GM12878 (cell line): ENCODE results near the gene LDB2. TPM values are rescaled to one million over a fixed set of nuclear protein-coding genes. Genes with fewer than 3 reads are reported as not detected.

ENCODE experiments used
- ATAC-seq: fragments of 200-7000 bp; cut with Tn5 transposase; 3 replicates; pipeline ENCODE4 v1.9.1; 2020; ENCODE audit warnings: mild to moderate bottlenecking, moderate library complexity
- BruUV-seq: library from RNA; stranded (reverse); fragments of 400-500 nt; replicated peaks from 2 replicates; lab custom pipeline; 2021; lab: Mats Ljungman, UMichigan
- CTCF ChIA-PET: fragments of 300-600 bp; sonication (Branson Sonifier 250); formaldehyde crosslinking; extraction: SDS; loops from one replicate; lab custom pipeline; 2021; ENCODE audit warnings: inconsistent platforms; lab: Yijun Ruan, JAX
- POLR2A ChIA-PET: fragments of 350-600 bp; formaldehyde crosslinking; extraction: SDS; loops from one replicate; lab custom pipeline; 2021; ENCODE audit warnings: inconsistent platforms; lab: Charles Lee
- RAD21 ChIA-PET: fragments of 300-600 bp; sonication (Branson Sonifier 250); formaldehyde crosslinking; loops from one replicate; lab custom pipeline; 2023; ENCODE audit warnings: antibody characterized with exemption; ENCODE audit not compliant: unreplicated experiment; lab: Charles Lee
- SMC1A ChIA-PET: fragments of 300-600 bp; sonication (Branson Sonifier 250); formaldehyde crosslinking; loops from one replicate; lab custom pipeline; 2023; ENCODE audit not compliant: unreplicated experiment, uncharacterized antibody; lab: Charles Lee
- DNase-seq: peaks from one replicate; pipeline ENCODE4 v3.0.0-alpha.2; 2011; ENCODE audit warnings: low read depth, low spot score
- FAIRE-seq: peaks from 3 replicates; lab custom pipeline; 2011; peaks lifted over from hg19 to GRCh38; lab: Jason Lieb, UNC
- H2AFZ ChIP-seq: 2 replicates; pipeline ENCODE4 v1.6.0; 2011; ENCODE audit warnings: low read depth, low read length, control low read depth; ENCODE audit not compliant: control insufficient read depth
- H3K27ac ChIP-seq: 2 replicates; pipeline ENCODE4 v1.5.1; 2011; ENCODE audit warnings: control low read depth; ENCODE audit not compliant: control insufficient read depth, insufficient read depth
- H3K27me3 ChIP-seq, 2 experiments: replicated peaks in 1 of 2; 2 replicates each; pipeline versions ENCODE4 v1.6.0 to v1.6.1; 2011; ENCODE audit warnings: low read length in 1 of 2; ENCODE audit not compliant: control insufficient read depth in 2 of 2, insufficient read depth in 2 of 2
- H3K36me3 ChIP-seq, 2 experiments: 2 replicates each; pipeline ENCODE4 v1.5.1; 2011; ENCODE audit warnings: low read length in 1 of 2; ENCODE audit not compliant: control insufficient read depth in 2 of 2, insufficient read depth in 2 of 2
- H3K4me1 ChIP-seq: 2 replicates; pipeline ENCODE4 v1.6.1; 2011; ENCODE audit warnings: mild to moderate bottlenecking, low read length, moderate library complexity, mixed read lengths; ENCODE audit not compliant: control insufficient read depth, insufficient read depth
- H3K4me2 ChIP-seq: 2 replicates; pipeline ENCODE4 v1.6.0; 2011; ENCODE audit warnings: control low read depth; ENCODE audit not compliant: control insufficient read depth, insufficient read depth
- H3K4me3 ChIP-seq: fragments of 200-600 bp; sonication (generic); 2 replicates; pipeline ENCODE4 v1.5.1; 2016
- H3K79me2 ChIP-seq: 2 replicates; pipeline ENCODE4 v1.6.0; 2011; ENCODE audit warnings: low read length; ENCODE audit not compliant: control insufficient read depth, insufficient read depth
- H3K9ac ChIP-seq: 2 replicates; pipeline ENCODE4 v1.8.0; 2011; ENCODE audit warnings: low read length, control low read depth, mixed read lengths; ENCODE audit not compliant: control insufficient read depth, insufficient read depth
- H3K9me3 ChIP-seq: replicated peaks from 3 replicates; pipeline ENCODE4 v1.5.1; 2011; ENCODE audit warnings: mild to moderate bottlenecking, low read length; ENCODE audit not compliant: control insufficient read depth, insufficient read depth
- H4K20me1 ChIP-seq: 2 replicates; pipeline ENCODE4 v1.6.0; 2011; ENCODE audit not compliant: control insufficient read depth, insufficient read depth
- JUNB ChIP-seq: IDR thresholded peaks from 2 replicates; pipeline ENCODE4 v1.6.1; 2016; ENCODE audit warnings: antibody characterized with exemption, mild to moderate bottlenecking
- JUND ChIP-seq: IDR thresholded peaks from 2 replicates; pipeline ENCODE4 v1.6.1; 2012; ENCODE audit warnings: low read depth, mild to moderate bottlenecking, low read length, improper control_type of control experiment, moderate library complexity
- MAX ChIP-seq: IDR thresholded peaks from 2 replicates; pipeline ENCODE4 v1.6.1; 2012; ENCODE audit warnings: low read depth, low read length, improper control_type of control experiment
- NKRF ChIP-seq: fragments of 450-650 bp; conservative IDR thresholded peaks from 2 replicates; pipeline ENCODE4 v1.6.1; 2017; ENCODE audit warnings: mild to moderate bottlenecking, moderate library complexity
- RB1 ChIP-seq: fragments of 450-650 bp; formaldehyde crosslinking; IDR thresholded peaks from 2 replicates; pipeline ENCODE4 v1.6.1; 2017; ENCODE audit warnings: mild to moderate bottlenecking, borderline replicate concordance
- RELB ChIP-seq: fragments of 450-650 bp; IDR thresholded peaks from 2 replicates; pipeline ENCODE4 v1.6.1; 2017; ENCODE audit warnings: low read depth, mild to moderate bottlenecking, moderate library complexity
- TCF7 ChIP-seq: IDR thresholded peaks from 2 replicates; pipeline ENCODE4 v1.6.1; 2014; ENCODE audit warnings: antibody characterized with exemption, borderline replicate concordance
- WGBS: methylation state at CpG from one replicate; pipeline ENCODE4 v1.1.6; 2016; ENCODE audit warnings: low lambda C conversion rate; ENCODE audit not compliant: insufficient replicate concordance, insufficient coverage; ENCODE audit errors: missing lambda C conversion rate; 5-methylcytosine and 5-hydroxymethylcytosine counted together
- in situ Hi-C: fragments of 300-500 bp; cut with MboI; formaldehyde crosslinking; loops from 9 replicates; pipeline ENCODE4 v1.14.3; 2018; ENCODE audit warnings: mixed read lengths
- intact Hi-C: fragments of 100-400 bp; cut with micrococcal nuclease; formaldehyde crosslinking; loops from one replicate; pipeline ENCODE4 v1.14.2; 2022; ENCODE audit not compliant: unreplicated experiment
- polyA plus RNA-seq, 11 experiments: library from polyadenylated mRNA; depleted of rRNA in 4 of 11; unstranded in 6 of 11; stranded (reverse) in 5 of 11; fragments of >200 nt; fragmentation: Nextera tagmentation in 4 of 11; fragmentation: Illumina TruSeq in 1 of 11; extraction: Ambion mirVana in 4 of 11; extraction: Trizol in 1 of 11; gene quantifications; 1 replicate in 1 of 11; 2 replicates in 10 of 11; pipeline versions ENCODE4 v1.2.1 to v1.2.3, GENCODE V29; 2011 to 2016; ENCODE audit warnings: inconsistent platforms in 2 of 11, missing spikeins in 2 of 11, low read depth in 1 of 11
- total RNA-seq, 4 experiments: library from RNA; depleted of rRNA in 3 of 4; stranded (reverse); fragments of >200 nt in 3 of 4; fragmentation: Illumina TruSeq in 1 of 4; extraction: Trizol in 1 of 4; gene quantifications; 2 replicates each; pipeline versions ENCODE4 v1.2.1 to v1.2.3, GENCODE V29; 2013 to 2021

The LDB2 gene
- total and polyA plus RNA-seq, 10 of the 15 experiments (the other 5 are each of a cell fraction or from before 2014, with no cell fraction given) = 0.15 TPM; not detected in 9

GRCh38 chr4:16852228-16852627 is 46.2 kb downstream of the LDB2 start (continued):
- no peak for TF ChIP-seq NKRF
- no peak for TF ChIP-seq MAX
- no peak for TF ChIP-seq RB1

GRCh38 chr4:16846540-16847117 is 51.8 kb downstream of the LDB2 start:
- WGBS = 37% methylated on average over 2 of the region's 2 CpGs
- Histone ChIP-seq H3K9ac (no peak overlapping the region), H4K20me1 (no peaks in the 10 kb centered on the region), H3K9me3 (no peaks in the 10 kb centered on the region), H2AFZ (no peak overlapping the region), H3K36me3 (no peaks in the 10 kb centered on the region), H3K4me2 (no peak overlapping the region), H3K4me1 (no peaks in the 10 kb centered on the region), H3K79me2 (no peaks in the 10 kb centered on the region), H3K27ac (no peak overlapping the region), H3K27me3 (no peaks in the 10 kb centered on the region), H3K4me3 (no peak overlapping the region)
- TF ChIP-seq TCF7 (no peak), RELB (no peak), JUND (no peak), JUNB (no peak)
- CTCF ChIA-PET = no interaction called here
- FAIRE-seq = no peak
- ATAC-seq = no peak
- intact Hi-C loops (no loop called here), in situ Hi-C loops (no loop called here)
- no peak for DNase-seq
- SMC1A ChIA-PET = no interaction called here
- RAD21 ChIA-PET = no interaction called here
- BruUV-seq = no TSS peak
- POLR2A ChIA-PET = no interaction called here
